Neural cell (in vitro differentiated cells): Measurements from ENCODE around the gene ETV7.

Source experiments
- EP300 ChIP-seq: fragments of 450-650 bp; conservative IDR thresholded peaks from 2 replicates; pipeline ENCODE4 v1.6.1; 2014; ENCODE audit warnings: antibody characterized with exemption, mild to moderate bottlenecking, moderate library complexity; ENCODE audit not compliant: poor library complexity, severe bottlenecking
- EZH2 ChIP-seq: fragments of 200-600, 300-800 bp; shearing (Covaris generic), sonication (generic); IDR thresholded peaks from 2 replicates; pipeline ENCODE4 v1.6.1; 2014; ENCODE audit warnings: antibody characterized with exemption, low read length, borderline replicate concordance, mild to moderate bottlenecking; ENCODE audit not compliant: insufficient read depth, poor library complexity, severe bottlenecking
- TF ChIP-seq, protein P1 (sequence below): fragments of 450-650 bp; IDR thresholded peaks from 2 replicates; pipeline ENCODE4 v1.5.1; 2014; ENCODE audit warnings: antibody characterized with exemption, mild to moderate bottlenecking, moderate library complexity; ENCODE audit not compliant: poor library complexity, severe bottlenecking

- TF ChIP-seq EZH2 = no peak
- no peak for TF ChIP-seq EP300
- TF ChIP-seq, protein P1, sequence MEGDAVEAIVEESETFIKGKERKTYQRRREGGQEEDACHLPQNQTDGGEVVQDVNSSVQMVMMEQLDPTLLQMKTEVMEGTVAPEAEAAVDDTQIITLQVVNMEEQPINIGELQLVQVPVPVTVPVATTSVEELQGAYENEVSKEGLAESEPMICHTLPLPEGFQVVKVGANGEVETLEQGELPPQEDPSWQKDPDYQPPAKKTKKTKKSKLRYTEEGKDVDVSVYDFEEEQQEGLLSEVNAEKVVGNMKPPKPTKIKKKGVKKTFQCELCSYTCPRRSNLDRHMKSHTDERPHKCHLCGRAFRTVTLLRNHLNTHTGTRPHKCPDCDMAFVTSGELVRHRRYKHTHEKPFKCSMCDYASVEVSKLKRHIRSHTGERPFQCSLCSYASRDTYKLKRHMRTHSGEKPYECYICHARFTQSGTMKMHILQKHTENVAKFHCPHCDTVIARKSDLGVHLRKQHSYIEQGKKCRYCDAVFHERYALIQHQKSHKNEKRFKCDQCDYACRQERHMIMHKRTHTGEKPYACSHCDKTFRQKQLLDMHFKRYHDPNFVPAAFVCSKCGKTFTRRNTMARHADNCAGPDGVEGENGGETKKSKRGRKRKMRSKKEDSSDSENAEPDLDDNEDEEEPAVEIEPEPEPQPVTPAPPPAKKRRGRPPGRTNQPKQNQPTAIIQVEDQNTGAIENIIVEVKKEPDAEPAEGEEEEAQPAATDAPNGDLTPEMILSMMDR = no peak
These were observed 41.6 kb downstream of the ETV7 start for GRCh38 chr6:36345681-36346466.
